Lower leg skin (tissue), 3 donors: ENCODE data around the gene HELT.

Source experiments
- POLR2A ChIP-seq, 2 donors: fragments of 450-650 bp; IDR thresholded peaks; one replicate each; pipeline ENCODE4 v1.6.1; 2016 to 2017; ENCODE audit warnings: antibody characterized with exemption in 2 of 2, mild to moderate bottlenecking in 1 of 2, moderate library complexity in 1 of 2
- TF ChIP-seq, protein P1 (sequence below), 3 donors: fragments of 450-650 bp; IDR thresholded peaks; one replicate each; pipeline ENCODE4 v1.5.1; 2016; ENCODE audit warnings: antibody characterized with exemption in 3 of 3, mild to moderate bottlenecking in 3 of 3, moderate library complexity in 2 of 3

- TF ChIP-seq, protein P1, sequence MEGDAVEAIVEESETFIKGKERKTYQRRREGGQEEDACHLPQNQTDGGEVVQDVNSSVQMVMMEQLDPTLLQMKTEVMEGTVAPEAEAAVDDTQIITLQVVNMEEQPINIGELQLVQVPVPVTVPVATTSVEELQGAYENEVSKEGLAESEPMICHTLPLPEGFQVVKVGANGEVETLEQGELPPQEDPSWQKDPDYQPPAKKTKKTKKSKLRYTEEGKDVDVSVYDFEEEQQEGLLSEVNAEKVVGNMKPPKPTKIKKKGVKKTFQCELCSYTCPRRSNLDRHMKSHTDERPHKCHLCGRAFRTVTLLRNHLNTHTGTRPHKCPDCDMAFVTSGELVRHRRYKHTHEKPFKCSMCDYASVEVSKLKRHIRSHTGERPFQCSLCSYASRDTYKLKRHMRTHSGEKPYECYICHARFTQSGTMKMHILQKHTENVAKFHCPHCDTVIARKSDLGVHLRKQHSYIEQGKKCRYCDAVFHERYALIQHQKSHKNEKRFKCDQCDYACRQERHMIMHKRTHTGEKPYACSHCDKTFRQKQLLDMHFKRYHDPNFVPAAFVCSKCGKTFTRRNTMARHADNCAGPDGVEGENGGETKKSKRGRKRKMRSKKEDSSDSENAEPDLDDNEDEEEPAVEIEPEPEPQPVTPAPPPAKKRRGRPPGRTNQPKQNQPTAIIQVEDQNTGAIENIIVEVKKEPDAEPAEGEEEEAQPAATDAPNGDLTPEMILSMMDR (IDR thresholded peaks at IDR 0.05) = no peak
- no peak for TF ChIP-seq POLR2A (IDR thresholded peaks at IDR 0.05)
These were observed 3.2 kb upstream of the HELT start for GRCh38 chr4:185015108-185015507.
